ENCODE results near the gene ZDHHC11B.
A peak's percentile ranks its signal among the peaks of the same experiment; 100 is the strongest.
"Not testable (repeated sequence)": the region's sequence is repeated elsewhere in the genome, so short reads cannot be mapped to it uniquely, and the experiment has no call there.

Gene ZDHHC11B

DNA sequence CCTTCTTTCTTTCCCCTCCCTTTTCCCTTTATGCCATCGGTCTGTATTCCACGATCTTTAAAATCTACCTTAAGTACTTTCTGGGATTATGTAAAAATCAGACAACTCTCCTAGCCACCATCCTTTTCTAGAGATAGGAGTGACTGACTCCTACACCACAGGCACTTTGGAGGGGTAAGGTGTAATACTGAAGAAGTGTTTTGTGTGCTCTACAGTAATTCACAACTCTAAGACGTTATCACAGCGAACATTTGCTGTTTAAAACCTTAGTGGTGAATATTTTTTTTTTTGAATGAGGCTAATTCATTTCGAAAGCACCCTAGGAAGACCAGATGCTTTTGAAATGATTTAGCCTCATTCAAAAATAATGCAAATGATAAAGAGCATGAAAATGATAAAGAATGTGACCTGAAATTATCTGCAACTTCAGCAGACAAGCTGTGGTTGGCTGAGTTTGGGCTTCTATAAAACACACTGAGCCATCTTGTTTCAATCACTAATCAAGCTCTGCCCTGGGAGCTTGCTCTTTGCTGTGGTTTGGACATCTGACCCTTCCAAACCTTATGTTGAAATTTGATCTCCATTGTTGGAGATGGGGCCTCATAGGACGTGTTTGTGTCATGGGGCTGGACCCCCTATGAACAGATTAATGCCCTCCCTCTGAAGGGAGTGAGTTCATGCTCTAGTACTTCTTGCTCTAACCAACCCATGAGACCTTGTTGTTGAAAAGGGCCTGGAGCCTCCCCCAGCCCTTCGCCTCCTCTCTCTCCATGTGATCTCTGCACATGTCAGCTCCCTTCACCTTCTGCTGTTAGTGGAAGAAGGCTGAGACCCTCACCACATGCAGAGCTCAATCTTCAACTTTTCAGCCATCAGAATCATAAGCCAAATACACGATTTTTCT, 70.1 kb downstream of the ZDHHC11B start:
- DNase-seq = not testable (repeated sequence)

DNA sequence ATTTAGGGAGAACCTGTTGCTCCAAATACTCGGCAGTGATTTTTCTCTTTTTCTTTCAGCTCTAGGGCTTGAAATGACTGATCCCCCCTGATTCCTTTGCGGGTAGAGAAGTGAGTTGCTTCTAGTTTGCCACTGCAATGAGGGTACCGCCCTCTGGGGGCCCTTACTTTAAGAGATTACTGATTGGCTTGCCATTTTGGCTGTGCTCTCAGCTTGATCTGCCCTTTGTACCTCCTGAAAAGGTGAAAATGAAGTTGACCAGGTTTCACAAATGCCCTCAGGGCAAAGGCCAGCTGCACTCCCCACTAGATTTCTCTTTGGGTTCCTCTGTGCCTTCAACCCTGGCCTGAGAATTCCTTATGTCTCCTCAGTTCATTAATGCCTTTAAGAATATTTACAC, 70.8 kb downstream of the ZDHHC11B start:
- DNase-seq = not testable (repeated sequence)

DNA sequence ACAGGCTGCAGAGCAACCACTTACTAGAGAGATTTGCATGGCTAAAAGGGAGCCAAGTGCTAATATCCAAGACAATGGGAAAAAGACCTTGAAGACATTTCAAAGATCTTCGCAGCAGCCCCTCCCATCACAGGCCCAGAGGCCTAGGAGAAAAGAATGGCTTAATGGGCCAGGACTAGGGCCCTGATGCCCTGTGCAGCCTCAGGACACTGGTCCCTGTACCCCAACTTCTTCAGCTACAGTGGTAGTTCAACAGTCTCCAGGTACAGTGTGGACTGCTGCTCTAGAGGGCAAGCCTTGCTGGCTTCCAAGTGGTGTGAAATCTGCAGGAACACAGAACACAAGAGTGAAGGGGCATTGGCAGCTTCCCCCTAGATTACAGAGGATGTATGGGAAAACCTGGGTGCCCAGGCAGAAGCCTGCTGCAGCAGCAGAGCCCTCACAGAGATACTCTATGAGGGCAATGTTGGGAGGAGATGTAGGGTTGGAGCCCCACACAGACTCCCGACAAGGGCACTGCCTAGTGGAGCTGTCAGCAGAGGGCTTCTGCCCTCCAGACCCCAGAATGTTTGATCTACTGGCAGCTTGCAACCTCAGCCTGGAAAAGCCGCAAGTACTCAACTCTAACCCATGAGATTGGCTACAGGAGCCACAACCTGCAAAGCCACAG, 75.5 kb downstream of the ZDHHC11B start:
- not testable (repeated sequence) for DNase-seq

DNA sequence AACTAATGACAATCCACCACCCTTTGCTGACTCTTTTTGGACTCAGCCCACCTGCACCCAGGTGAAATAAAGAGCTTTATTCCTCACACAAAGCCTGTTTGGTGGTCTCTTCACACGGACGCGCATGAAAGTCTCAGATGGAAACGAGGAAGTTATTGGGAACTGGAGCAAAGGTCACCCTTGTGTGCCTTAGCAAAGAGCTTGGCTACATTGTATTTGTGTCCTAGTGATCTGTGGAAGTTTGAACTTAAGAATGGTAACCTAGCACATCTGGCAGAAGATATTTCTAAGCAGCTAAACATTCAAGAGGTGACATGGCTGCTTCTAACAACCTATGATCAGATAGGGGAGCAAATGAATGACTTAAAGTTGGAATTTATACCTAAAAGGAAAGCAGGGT, 76.2 kb downstream of the ZDHHC11B start:
- not testable (repeated sequence) for DNase-seq

DNA sequence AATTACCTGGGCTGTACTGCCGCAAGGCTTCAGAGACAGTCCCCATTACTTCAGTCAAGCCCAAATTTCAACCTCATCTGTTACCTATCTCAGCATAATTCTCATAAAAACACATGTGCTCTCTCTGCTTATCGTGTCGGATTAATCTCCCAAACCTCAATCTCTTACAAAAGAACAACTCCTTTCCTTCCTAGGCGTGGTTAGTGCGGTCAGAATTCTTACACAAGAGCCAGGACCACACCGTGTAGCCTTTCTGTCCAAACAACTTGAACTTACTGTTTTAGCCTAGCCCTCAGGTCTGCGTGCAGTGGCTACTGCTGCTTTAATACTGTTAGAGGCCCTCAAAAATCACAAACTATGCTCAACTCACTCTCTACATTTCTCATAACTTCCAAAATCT, 78.4 kb downstream of the ZDHHC11B start:
- DNase-seq = not testable (repeated sequence)

DNA sequence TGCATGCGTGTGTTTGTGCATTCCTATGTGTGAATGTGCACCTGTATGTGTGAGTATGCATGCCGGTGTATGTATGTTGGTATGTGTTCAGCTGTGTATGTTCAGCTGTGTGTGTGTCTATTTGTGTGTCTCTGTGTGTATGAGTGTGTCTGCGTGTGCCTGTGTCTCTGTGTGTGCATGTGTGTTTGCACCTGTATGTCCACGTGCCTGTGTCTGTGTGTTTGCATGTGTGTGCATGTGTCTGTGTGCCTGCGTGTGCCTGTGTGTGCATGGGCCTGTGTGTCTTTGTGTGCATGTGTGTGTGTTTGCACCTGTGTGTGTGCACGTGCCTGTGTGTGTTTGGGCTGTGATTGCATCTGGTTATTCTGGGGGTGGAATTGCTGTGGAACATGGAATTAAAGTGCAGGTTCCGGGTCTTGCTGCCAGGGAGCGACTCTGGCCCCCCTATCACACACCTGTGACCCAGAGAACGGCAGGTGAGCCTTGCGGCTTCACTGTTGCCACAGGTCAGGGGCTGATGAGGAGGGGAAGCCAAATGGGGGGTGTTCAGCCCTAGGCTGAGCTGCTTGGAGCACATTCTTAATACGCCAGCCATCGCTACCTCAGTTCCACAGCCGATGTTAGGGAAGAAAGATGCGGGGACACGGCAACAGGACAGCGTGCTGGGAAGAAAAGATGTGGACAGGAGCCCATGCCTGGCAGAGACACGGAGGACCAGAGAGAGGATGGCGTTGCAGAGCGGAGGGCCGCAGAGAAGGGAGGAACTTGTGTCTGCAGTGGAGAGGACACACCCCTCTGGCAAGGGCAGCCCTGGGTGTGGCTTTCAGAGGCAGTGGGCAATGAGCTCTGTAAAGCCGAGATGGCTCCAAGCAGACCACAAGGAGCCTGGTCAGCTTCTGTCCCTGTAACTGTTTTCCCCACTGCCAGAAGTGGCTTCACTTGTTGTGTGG, 87.5 kb downstream of the ZDHHC11B start:
- DNase-seq = not testable (repeated sequence)

DNA sequence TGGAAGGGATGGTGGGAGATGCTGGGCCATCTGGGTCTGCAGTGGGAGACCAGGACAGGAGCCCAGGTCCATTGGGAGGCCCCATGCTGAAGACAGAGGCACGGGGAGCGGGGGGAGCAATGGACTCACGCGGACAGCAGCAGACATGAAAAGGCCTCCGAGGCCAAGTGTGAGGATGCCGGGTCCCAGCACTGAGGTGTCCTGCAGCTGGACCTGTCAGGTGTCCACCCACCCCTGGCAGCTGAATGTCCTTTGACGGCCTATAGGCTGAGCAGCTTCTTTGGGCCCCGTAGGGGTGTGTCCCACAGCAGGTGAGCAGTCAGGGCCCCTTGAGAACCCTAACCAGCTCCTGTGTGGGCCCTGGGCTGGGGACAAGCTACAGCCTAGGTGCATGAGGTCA, 88.3 kb downstream of the ZDHHC11B start:
- DNase-seq = not testable (repeated sequence)

DNA sequence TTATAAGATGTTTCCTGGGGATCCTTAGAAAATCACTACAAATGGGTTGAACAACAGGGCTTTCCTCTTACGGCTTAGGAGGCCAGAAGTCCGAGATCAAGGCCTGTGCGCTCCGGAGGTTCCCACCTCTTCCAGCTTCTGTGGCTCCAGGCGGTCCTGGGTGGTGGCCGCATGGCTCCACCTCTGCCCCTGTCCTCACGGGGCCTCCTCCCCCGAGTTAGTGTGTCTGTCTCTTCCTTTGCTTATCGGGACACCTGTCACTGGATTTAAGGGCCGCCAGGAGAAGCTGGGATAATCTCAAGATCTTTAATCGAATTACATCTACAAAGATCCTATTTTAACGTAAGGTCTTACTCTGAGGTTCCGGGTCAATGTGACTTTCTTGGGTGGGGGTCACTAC, 89.1 kb downstream of the ZDHHC11B start:
- DNase-seq = not testable (repeated sequence)

DNA sequence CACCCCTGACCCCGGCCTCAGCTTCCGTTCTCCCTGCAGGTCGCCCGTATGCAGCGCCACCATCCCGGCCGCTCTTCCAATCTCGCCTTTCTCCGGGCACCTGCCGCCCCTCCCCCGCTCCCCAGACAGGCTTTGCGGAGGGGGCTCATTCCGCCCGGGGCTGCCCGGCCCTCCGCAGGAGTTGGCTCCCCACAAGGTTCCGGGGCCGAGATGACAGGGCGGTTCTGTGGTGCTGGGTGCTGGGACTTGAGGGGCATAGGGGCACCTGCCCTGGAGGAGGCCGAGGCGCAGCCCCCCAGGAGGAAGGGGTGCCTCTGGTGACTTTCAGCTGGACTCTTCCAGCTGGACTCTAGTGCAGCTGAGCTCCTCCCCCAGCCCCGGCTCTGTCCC, 90.5 kb downstream of the ZDHHC11B start:
- not testable (repeated sequence) for DNase-seq

DNA sequence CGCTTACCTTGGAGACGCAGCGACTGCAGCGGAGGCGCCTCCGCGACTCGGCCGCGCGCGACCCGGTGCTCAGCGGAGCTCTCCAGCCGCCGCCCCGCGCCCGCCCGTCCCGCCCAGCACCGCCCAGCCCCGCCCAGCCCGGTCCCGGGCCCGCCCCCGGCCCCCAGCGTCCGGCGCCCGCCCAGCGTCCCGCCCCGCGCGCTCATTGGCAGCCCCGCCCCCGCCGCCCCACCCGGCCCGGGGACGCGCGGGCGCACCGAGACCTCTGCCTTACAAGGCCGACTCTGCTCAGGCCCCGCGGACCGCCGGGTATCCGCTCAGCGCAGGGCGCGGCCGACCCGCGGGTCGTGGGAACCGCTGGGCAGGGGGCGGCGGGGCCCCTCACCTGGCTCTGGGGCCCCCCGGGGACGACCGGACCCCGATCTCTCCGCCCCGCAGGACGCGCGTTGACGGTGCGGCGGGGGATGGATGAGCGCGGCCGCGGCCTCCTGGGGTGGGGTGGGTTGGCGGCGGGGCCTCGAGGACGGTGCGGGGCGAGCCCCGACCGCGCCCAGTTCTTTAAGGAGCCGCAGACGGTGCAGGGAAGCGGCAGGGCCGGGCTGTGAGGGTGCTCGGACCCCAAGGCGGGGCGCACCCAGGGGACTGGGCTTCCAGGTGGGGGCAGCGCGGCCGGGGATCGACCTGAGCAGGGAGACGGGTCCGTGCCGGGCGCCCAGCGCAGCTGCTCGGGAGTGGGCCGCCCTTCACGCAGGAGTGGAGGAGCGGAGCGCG, 91.1 kb downstream of the ZDHHC11B start, which contains the start of gene TPPP:
Gene TPPP (minus strand): TSS at position 82 of the 771 bp plus-strand sequence. CDS start 15,292 bp downstream, outside the sequence.
- DNase-seq = peak; percentile 69

DNA sequence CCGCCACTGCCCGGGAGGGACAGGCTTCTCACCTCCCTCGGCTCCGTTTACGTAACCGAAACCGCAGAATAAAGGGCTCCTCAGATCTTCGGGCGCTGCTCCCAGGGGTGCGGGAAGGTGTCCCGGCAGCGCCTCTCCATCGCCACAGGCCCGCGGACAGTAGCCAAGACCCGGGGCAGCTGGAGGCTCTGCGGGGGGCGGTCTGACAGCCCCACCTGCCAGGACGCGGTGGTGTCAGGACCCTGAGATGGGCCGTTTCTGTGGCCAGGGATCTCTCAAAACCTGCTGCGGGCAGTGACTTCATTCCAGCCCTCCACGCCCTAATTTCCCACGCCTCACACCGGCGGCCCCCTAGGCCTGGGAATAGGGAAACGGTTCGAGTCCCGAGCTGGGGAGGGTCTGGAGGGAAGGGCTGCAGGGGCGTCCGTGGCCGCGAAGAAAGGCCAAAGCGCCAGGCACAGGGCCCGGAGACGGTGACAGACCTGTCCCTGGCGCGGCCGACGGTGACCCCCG, 91.9 kb downstream of the ZDHHC11B start:
- DNase-seq = not testable (repeated sequence)

DNA sequence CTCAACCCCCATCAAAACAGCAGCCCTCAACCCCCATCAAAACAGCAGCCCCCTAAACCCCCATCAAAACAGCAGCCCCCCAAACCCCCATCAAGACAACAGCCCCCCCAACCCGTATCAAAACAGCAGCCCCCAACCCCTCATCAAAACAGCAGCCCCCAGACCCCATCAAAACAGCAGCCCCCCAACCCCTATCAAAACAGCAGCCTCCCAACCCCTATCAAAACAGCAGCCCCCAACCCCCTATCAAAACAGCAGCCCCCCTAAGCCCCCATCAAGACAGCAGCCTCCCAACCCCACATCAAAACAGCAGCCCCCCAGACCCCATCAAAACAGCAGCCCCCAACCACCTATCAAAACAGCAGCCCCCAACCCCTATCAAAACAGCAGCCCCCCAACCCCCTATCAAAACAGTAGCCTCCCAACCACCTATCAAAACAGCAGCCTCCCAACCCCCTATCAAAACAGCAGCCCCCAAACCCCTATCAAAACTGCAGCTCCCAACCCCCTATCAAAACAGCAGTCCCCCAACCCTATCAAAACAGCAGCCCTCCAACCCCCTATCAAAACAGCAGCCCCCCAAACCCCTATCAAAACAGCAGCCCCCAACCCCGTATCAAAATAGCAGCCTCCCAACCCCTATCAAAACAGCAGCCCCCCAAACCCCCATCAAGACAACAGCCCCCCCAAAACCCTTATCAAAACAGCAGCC, 92.6 kb downstream of the ZDHHC11B start:
- no peak for DNase-seq

DNA sequence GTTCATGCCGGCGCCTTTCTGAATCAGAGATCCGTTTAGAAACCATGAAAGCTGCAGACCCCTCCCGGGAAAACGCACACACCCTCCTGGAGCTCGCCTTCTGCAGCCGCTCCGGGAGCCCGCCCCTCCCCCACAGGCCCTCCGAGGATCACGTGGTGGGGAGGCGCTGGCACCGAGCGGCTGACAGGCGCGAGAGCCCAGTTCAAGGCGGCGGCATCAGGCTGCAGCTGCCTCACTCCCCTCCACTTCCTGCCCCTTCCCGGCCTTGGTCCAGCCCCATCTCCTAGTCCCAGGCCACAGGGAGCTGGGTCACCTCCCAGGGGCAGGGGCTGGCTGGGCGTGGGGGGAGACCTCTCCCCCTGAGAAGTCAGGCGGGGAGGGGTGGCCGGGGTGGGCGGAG, 93.5 kb downstream of the ZDHHC11B start:
- not testable (repeated sequence) for DNase-seq

DNA sequence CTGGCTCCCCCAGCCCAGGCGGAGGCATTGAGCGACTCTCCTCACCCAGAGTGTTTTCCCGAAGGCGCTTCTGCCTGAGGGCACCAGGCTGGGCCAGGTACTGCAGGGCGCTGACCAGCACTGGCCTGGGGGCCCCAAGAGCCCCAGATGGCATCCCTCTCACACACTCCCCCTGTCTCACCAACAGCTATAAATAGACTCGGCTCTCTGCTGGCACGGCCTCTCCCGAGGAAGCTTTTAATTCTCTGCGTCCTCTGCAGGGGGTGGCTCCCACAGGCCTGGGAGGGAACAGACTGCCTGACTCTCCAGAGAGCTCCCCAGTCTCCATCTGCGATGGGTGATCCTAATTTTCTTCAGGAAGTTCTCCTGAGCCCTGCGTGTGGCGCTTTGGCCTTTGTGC, 94.2 kb downstream of the ZDHHC11B start:
- DNase-seq = not testable (repeated sequence)

DNA sequence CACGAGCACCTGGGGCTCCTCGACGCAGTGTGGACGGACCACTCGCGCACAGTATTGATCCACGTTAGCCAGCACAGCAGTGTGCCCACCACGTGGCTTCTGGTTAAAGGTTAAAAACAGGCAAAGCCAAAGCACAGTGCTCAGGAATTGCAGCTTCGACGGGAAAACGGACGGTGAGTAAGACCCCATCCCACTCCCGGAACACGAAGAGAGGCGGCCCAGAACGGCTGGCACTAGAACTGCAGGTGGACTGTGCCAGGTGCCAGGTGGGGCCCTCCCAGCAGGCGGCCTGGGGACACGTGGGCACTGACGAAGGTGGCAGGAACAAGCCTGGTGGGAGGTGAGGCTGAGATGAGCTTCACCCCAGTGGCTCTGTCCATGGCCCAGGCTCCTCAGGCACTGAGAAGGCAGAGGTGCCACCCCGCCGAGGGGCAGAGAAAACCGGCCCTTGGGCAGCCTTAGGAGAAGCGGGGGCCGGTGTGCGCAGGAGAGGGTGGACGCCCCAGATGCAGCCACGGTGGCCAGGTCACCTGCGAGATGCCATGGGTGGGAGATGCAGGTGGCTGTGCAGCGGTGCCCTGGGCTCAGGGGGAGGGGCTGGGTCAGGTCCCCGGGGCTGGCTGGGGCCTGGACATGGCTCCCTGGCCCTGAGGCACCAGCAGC, 96.0 kb downstream of the ZDHHC11B start:
- DNase-seq = not testable (repeated sequence)

DNA sequence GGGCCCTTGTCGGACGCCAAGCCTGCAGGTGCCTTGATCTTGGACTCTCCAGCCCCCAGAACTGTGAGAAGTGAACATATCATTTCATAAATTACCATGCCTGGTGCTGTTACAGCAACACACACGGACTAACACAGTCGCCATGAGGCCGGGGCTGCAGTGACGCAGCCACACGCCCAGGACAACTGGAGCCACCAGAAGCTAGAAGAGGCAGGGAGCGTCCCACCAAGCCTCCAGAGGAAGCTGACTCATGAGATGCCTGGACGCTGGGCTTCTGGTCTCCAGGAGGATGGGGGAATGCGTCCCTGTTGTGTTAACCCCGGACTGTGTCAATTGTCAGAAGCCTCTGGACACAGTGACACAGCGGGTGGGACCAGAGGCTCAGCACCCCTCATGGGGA, 97.6 kb downstream of the ZDHHC11B start:
- not testable (repeated sequence) for DNase-seq

DNA sequence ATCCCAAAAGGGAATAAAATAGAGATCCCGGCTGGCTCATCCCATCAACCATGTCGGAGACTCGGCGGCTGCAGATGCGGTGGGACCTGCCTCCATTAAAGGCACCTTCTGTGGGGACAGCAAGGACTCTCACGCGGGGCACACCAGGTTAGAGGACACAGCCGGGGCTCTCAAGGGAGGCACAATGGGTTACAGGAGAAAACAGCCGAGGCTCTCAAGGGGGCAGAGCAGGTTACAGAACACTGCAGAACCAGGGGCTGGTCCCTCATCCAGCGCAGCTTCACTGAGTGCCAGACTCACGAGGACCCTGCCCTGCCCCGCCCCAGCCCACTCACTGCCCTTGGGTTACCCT, 98.4 kb downstream of the ZDHHC11B start:
- not testable (repeated sequence) for DNase-seq

DNA sequence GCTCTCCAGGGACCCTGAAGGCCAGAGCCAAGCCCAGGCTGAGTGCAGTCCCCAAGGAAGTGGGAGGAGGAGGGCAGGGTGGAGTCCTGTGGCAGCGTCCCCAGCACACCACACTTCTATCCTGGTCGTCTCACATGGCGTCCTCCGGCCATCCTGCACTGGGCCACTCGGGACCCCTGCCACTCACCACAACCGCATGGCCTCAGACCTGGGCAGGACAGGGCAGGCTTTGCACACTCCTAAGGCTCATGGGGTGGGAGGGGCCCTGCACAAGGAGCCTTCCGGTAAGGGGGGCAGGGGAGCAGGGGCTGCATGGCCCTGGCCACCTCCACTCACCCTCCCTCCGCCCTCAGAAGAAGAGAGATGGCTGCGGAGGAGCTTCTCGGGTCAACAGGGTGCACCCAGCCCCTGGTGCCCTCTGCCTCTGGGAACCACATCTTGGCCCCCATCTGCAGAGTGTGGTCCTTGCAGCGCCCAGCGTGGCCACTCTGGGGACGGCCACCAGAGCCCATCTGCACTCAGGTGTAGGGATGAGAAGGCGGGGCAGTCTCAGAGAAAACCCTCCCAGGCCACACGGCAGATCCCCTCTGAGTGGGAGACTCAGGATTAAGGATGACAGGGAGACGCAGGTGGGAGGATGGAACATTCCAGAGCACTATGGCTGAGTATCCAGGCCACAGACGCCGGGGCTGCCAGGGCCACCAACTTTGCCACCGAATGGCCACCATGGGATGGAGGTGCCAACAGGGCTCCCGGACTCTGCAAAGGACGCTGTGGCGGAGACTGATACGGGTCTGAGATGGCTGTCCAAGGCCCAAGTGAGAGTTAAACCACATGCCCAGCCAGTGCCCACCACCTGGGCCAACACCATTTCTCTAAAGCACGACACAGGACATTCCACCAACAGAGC, 99.0 kb downstream of the ZDHHC11B start:
- no peak for DNase-seq

DNA sequence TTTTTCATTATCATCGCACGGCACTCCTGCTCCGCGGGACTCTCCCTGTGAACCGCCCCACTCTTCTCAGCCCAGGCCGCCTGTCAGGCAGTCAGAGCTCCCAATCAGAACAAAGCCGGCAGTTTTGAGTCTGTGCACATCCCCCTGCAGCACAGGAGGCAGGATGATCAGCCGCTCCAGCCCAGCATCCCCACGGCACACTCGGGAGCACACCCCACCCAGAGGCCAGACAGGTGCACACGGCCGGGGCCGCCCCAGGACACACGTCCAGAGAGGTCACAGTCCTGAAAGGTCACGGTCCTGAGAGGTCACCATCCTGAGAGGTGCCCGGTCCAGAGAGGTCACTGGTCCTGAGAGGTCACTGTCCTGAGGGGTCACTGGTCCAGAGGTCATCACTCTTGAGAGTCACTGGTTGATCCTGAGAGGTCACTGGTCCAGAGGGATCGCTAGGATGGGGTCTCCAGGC, 99.7 kb downstream of the ZDHHC11B start:
- no peak for DNase-seq

All from activated CD4-positive, alpha-beta T cell treated with anti-CD3 and anti-CD28 coated beads for 1 hour (primary cell).